RCC 7860 (cell line): Measurements from ENCODE around the gene ECM1.

Experiments
- DNase-seq: peaks from one replicate; pipeline ENCODE4 v3.0.0-alpha.2; 2015; ENCODE audit warnings: low spot score
- FAIRE-seq: peaks from 2 replicates; lab custom pipeline; 2012; peaks lifted over from hg19 to GRCh38; lab: Jason Lieb, UNC

ECM1 gene

DNA sequence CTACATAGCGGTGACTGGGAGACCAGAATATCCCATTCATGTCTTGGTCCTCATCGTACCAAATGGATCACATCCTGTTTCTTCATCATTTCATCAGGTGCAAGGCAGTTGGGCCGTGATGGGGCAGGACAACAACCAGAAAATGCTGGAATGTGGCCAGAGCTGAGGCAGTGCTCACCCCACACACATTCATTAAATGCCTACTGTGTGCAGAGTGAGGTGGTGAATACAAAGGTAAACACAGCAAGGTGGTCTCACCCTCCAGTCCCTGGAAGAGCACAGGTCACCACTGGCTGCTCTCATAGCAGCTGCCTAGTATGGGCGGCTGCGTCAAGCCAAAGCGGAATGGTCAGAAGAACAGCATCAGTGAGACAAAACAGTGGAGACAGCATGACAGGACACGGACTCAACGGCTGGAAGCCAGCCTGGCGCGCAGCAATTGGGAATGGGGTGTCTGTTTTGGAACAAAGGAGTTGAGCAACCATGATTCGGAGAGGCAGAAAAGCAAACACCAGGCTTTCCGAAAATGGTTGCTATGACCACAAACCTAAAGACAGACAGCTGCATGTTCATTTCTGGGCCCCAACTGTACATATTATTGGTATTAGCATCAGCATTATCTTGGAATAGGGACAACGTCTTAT lies 35.7 kb downstream of the ECM1 start:
- DNase-seq: no peak
- FAIRE-seq: no peak

DNA sequence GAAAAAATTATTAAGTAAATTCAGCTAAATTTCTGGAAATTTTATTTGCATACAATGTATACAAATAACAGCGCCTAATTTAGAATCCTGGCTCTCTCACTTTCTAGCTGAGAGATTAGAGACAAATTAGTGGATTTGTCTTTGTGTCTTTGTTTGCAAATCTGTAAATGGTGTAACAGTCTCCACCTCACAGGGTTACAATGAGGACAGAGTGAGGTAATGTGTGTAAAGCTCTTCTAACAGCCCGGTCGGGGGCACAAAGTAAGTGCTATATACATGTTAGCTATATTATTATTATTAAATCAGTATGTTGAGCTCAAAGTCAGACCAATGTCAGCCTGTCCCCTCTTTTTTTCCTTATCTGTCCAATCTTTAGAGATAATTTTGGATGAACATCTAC lies 36.3 kb downstream of the ECM1 start:
- no peak for DNase-seq

DNA sequence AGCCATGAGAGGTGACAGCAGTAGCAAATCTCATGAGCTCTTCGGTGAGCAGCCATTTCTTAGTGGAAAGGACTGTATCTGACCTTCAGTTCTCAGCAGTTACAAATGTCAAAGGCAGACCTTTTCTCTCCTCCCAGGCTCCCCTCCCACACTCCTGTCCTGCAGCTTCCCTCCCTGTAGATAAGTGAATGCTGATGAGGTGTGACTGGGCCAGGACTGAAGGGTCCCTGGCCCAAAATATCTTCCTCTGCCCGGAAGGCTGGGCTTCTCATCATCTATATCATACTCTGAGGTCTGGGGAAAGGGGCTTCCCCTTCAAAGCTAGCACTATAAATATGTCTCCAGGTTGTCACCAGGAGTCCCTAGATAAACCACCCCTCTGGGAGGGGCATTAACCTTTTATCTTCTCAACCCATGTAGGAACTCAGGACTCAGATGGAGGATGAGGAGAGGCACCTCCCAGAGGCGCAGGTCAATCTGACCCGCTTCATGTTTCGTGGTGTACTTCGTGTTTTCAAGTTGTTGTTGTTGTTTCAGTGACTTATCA lies 37.6 kb downstream of the ECM1 start:
- no peak for FAIRE-seq
- no peak for DNase-seq

More for the DNA sequence above, 36.3 kb downstream of the ECM1 start:
- FAIRE-seq: no peak

DNA sequence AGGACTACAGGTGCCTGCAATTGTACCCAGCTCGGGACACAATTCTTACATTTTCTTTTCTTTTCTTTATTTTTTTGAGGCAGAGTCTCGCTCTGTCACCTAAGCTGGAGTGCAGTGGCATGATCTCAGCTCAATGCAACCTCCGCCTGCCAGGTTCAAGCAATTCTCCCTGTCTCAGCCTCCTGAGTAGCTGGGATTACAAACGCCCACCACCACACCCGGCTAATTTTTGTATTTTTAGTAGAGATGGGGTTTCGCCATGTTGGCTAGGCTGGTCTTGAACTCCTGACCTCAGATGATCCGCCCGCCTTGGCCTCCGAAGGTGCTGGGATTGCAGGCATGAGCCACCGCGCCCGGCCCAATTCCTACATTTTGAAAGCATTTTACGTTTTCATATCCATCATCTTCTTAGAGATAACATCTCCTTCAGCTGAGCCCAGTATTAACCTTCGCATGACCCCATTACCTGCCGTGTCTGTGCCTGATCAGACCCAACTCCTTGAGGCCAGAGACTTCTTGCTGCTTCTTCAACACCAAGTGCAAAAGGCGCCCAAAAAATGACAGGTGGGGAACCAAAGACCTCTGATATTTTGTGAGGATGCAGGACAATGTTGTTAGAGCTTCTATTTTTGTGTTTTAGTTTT lies 38.5 kb downstream of the ECM1 start:
- DNase-seq: no peak
- FAIRE-seq: no peak

DNA sequence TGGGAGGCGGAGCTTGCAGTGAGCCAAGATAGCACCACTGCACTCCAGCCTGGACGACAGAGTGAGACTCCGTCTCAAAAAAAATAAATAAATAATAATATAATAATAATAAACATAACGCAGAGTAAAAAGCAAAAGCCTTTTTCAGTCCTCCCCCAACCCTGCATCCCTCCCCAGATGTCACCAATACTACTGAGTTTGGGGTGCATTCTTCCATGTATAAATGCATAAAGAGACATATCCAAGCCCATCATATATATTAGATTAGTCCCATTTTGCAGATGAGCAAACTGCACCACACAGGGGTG lies 40.4 kb downstream of the ECM1 start:
- no peak for FAIRE-seq
- DNase-seq: no peak

DNA sequence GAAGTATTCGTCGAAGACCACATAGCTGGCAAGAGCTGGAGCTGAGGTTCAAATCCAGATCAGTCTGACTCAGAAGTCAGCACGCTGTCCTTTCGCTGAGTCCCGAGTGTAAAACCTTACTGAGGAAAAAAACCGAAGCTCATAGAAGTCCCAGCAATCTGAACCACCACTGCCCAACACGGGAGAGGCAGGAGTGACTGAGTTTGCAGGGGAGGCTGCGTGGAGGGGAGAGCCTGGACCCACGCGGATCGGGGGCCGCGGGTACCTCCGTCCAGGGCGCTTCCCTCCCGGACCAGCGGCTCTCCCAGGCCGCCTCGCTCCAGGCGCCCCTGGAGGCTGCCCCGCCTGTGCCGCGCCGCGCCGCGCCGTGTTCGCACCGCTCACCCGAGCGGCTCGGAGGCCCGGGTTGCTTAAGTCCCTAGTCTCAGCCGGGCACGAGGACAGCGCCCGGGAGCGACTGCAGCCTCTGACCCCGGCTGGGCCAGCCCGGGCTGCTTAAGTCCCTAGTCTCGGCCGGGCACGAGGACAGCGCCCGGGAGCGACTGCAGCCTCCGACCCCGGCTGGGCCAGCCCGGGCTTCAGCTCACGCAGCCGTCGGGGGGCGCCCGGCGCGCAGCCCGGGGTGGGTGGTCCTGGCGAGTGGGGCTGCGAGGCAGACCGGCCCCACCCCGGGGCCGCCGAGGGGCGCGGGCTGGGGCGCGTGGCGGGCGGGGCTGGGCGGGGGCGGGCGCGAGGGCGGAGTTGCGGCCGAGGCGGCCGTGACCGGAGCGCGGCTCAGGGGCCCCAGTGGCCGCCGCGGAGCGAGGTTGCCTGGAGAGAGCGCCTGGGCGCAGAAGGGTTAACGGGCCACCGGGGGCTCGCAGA lies 41.0 kb downstream of the ECM1 start, which contains the start of gene ADAMTSL4:
Gene ADAMTSL4 (plus strand): TSS at position 777 of the 864 bp plus-strand sequence. CDS start 2,881 bp downstream, outside the sequence.
- DNase-seq: peak; percentile 52

DNA sequence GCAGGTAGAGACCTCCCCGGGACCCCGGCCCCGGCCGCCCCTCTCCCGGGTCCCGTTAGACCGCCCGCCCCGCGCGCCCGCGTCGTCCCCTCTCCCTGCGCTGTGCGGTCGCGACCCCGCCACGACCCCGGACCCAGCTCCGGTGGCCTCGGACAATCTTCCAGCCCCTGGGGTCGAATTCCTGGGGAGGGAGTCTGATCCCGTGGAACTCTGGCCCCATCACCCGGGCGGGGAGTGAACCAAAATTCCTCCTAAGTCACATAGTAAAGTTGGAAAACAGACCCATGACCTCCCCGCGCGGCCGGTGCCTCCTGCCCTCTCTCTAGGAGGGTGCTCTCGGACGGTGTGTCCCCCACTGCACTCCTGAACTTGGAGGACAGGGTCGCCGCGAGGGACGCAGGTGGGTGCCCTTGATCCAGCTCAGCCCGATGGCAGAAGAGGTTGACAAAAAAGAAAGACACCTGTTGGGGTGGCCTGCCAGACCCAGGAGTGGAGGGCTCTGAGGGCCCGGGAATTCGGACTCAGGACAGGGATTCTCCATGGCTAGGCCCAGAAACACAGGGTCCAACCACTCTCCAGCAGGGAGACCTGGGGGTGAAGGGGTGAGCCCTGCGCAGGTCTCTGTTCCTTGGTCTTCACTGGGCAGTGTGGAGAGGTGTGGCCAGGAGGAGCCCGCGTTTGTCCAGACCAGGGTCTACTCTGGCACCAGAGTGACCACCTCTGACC lies 41.8 kb downstream of the ECM1 start:
- FAIRE-seq: no peak
- no peak for DNase-seq

More for the DNA sequence above, 41.0 kb downstream of the ECM1 start, which contains the start of gene ADAMTSL4:
- FAIRE-seq: no peak

DNA sequence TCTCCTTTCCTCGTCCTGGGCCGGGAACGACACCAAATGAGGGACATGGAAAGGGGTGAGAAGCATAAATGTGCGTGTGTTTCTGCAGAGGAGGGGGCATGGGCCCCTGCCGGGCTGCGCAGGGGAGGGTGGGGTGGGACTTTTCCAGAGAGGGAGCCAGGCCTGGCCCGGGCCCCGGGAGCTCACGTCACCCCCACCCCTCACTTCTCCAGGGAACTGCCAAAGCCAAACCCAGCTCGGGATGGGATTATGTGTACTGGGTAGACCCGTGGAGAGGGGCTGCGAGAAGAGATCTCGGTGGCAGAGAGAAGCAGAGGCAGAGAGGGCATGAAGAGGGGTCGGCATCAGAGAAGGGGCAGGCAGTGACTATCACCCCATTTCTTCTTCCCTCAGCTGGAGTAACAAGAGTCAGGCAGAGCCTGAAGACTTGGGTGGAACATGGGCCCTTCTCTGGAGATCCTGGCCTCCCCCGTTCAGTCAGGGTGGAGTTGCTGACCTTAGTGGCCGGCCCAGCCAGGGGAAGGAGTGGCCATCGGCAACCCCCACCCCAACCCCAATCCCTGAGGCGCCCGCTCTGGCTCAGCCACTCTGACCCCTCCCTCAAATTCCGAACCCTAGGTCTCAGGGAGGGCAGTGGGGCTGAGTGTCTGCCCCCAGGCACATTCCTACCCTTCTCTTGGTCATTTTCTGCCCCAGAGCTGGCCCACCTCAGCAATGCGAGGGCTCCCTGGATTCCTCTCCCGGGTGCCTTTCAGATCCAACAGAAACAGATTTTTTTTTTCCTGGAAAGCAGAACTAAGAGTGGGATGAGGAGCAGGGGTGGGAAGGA lies 42.5 kb downstream of the ECM1 start:
- FAIRE-seq: no peak
- no peak for DNase-seq

DNA sequence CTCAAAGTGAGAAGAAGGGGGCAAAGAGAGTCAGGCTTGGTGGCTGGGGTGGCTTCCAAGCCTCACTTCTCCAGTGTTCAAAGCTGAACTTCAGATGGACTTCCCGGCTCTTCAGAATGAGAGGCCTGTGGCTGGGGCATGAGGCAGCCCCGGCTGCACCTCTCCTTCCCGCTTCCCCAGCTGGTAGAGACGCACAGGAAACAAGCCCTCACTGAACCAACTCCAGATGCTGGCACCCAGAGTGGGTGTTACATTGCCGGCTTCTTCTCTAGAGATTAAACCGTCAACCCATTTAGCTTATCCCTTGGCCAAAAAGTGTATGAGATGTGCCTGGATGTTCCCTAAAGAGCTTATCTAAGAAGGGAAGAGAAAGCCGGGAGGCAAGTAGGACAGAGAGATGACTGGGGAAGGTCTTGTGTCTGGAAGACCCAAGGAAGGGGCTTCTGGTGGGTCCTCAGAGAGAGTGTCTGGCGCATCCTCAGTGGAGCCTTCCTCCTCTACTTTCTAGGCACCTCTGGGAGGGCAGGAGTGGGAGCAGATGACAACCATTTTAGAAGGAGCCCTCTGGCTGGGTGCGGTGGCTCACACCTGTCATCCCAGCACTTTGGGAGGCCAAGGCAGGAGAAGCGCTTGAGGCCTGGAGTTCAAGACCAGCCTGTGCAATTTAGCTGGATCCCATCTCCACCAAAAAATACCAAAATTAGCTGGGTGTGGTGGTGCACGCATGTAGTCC lies 43.3 kb downstream of the ECM1 start:
- FAIRE-seq: no peak
- no peak for DNase-seq

DNA sequence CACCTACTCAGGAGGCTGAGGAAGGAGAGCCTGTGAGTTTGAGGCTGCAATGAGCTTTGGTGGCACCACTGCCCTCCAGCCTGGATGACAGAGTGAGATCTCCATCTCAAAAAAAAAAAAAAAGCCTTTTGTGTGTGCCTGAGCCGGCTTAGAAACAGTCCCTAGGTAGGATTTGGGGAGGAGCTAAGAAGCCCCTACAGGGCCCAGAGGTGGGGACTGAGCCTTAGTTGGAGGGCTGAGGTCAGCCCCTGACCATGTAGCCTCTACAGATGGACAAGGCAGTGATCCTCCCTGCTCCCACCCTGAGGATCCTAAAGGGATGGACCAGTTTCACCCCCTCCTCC lies 43.8 kb downstream of the ECM1 start:
- no peak for DNase-seq
- FAIRE-seq: no peak

DNA sequence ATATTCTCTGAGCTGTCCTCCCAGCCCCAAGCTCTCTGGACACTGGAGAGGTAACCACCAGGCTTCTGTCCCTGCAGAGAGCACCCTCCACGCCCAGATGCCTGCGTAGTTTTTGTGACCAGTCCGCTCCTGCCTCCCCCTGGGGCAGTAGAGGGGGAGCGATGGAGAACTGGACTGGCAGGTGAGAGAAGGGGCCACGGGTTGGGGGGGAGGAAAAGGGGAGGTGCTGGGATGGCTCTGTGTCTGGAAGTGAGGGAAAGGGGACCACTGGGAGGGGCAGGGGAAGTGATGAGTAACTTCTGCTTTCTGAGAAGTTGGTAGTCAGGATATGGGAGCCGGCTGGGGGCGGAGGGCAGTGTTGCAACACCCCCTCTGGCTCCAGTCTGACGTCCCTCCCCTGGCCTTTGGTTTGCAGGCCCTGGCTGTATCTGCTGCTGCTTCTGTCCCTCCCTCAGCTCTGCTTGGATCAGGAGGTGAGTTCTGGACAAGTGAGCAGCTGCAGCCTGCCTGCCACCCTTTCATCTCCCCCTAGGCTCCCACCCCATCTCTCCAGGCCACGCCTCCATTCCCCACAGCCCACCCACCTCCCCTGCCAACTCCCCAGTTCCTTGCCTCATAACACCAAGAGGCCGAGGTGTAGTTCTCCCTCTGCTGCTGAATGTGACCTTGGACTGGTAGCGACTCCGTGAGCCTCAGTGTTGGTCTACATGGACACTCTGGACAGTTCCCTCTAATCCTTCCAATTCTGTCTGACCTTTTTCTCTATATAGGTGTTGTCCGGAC lies 44.4 kb downstream of the ECM1 start:
- DNase-seq: peak; percentile 50
- no peak for FAIRE-seq

DNA sequence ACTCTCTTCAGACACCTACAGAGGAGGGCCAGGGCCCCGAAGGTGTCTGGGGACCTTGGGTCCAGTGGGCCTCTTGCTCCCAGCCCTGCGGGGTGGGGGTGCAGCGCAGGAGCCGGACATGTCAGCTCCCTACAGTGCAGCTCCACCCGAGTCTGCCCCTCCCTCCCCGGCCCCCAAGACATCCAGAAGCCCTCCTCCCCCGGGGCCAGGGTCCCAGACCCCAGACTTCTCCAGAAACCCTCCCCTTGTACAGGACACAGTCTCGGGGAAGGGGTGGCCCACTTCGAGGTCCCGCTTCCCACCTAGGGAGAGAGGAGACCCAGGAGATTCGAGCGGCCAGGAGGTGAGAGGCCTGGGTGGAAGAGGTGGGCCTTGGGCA lies 45.0 kb downstream of the ECM1 start:
- DNase-seq (no peak), FAIRE-seq (no peak)

DNA sequence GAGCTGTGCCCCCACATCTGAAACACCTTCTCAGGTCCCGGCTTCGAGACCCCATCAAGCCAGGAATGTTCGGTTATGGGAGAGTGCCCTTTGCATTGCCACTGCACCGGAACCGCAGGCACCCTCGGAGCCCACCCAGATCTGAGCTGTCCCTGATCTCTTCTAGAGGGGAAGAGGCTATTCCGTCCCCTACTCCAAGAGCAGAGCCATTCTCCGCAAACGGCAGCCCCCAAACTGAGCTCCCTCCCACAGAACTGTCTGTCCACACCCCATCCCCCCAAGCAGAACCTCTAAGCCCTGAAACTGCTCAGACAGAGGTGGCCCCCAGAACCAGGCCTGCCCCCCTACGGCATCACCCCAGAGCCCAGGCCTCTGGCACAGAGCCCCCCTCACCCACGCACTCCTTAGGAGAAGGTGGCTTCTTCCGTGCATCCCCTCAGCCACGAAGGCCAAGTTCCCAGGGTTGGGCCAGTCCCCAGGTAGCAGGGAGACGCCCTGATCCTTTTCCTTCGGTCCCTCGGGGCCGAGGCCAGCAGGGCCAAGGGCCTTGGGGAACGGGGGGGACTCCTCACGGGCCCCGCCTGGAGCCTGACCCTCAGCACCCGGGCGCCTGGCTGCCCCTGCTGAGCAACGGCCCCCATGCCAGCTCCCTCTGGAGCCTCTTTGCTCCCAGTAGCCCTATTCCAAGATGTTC lies 45.6 kb downstream of the ECM1 start:
- no peak for FAIRE-seq
- DNase-seq: no peak

DNA sequence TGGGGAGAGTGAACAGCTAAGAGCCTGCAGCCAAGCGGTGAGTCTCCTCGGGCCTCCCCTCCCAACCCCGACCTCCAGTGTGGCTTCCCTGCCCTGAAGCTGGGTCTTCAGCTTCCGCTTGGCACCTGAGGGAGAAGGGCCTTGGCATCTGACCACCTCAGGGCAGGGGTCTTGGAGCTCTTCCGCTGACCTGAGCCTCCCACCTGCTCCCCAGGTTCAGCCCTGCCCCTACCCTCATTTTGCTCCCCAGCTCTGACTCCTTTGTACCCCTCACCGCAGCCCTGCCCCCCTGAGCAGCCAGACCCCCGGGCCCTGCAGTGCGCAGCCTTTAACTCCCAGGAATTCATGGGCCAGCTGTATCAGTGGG lies 46.2 kb downstream of the ECM1 start:
- no peak for FAIRE-seq

DNA sequence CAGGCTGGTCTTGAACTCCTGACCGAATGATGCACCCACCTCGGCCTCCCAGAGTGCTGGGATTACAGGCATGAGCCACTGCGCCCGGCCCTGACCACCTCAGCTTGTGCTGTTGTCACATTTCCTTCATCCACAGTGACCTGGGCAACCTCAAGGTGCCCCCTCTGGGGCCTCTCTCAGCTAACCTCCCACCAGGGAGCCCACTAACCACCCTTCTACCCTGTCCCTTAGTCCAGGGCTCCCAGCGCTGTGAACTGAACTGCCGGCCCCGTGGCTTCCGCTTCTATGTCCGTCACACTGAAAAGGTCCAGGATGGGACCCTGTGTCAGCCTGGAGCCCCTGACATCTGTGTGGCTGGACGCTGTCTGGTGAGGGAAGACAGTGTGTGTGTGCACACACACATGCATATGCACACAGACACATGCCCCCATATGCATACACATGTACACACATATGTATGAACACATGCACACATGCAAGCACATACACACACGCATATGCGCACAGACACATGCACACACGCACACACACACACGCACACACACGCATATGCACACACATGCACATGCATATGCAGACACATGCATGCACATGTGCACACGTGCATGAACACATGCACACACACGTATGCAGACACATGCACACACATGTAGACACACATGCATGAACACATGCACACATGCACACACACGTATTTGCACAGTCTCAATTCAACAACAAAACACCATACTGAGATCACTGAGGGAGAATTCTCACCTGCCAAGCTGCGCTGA lies 47.5 kb downstream of the ECM1 start:
- FAIRE-seq: no peak
- DNase-seq: no peak

More for the DNA sequence above, 46.2 kb downstream of the ECM1 start:
- no peak for DNase-seq

DNA sequence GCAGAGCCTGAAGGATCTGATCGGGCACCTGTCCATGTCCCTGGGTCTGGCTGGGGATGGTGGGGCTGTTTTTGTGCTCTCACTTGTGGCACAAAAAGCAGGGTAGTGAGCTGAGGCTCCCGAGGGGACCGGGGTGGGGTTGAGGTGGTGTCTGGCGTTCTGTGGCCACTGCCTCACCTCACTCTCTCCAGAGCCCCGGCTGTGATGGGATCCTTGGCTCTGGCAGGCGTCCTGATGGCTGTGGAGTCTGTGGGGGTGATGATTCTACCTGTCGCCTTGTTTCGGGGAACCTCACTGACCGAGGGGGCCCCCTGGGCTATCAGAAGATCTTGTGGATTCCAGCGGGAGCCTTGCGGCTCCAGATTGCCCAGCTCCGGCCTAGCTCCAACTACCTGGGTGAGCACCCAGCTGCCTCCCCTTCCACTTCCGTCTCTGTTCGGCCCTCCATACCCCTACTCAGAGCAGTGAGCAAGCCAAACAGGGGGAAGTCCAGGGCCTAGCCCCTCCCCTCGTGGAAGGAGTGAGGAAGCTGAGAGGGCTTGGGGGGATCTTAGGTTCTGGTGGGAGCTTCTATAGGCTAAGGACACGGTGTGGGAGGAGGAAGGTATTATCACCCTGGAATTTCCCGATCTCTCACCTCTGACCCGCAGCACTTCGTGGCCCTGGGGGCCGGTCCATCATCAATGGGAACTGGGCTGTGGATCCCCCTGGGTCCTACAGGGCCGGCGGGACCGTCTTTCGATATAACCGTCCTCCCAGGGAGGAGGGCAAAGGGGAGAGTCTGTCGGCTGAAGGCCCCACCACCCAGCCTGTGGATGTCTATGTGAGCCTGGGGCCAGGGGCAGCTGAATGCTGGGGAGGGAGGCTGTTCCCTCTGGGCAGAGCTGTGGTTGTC lies 48.3 kb downstream of the ECM1 start:
- DNase-seq (no peak), FAIRE-seq (no peak)
